Hematopoietic multipotent progenitor cell treated with erythropoietin and hydrocortisone succinate and interleukin-3 and kit ligand, for 17 days (in vitro differentiated cells): Measurements from ENCODE around the gene BUD23.
"Not testable (repeated sequence)": the region's sequence is repeated elsewhere in the genome, so short reads cannot be mapped to it uniquely, and the experiment has no call there.

Experiments
- DNase-seq: peaks from one replicate; pipeline ENCODE4 v3.0.0-alpha.2; 2015; ENCODE audit warnings: low spot score

Gene BUD23

GRCh38 chr7:73668103-73668885, 15.1 kb upstream of the BUD23 start:
- no peak for DNase-seq

DNA sequence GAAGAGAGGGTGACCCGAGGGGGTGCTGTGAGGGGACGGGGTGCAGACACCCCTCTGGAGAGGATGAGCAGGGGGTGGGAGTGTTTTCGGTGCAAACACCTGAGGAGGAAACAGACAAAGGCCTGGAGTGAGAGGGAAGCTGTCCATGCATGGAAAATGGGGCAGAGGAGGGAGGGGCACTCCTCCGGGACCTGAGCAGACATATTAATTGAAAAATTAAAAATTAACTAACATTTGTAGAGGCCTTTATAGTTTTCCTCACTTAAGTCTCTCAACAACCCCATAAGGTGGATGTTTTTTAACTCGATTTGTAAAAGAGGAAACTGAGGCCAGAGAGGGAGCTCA, 14.5 kb upstream of the BUD23 start:
- no peak for DNase-seq

DNA sequence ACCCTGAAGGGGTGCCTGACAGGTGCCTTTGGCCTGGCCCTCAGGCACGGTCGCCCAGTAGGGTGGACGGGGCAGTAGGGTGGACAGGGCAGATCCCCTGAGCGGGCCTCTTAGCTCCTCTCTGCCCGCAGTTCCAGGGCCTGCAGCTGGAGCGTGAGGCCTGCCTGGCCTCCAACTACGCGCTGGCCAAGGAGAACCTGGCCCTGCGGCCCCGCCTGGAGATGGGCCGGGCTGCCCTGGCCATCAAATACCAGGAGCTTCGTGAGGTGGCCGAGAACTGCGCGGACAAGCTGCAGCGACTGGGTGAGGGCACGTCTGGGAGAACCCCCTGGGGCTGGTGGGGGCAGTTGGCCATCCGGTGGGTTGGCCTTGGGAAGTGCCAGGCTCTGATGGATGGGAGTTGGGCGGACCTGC, 14.1 kb upstream of the BUD23 start:
- DNase-seq = no peak

DNA sequence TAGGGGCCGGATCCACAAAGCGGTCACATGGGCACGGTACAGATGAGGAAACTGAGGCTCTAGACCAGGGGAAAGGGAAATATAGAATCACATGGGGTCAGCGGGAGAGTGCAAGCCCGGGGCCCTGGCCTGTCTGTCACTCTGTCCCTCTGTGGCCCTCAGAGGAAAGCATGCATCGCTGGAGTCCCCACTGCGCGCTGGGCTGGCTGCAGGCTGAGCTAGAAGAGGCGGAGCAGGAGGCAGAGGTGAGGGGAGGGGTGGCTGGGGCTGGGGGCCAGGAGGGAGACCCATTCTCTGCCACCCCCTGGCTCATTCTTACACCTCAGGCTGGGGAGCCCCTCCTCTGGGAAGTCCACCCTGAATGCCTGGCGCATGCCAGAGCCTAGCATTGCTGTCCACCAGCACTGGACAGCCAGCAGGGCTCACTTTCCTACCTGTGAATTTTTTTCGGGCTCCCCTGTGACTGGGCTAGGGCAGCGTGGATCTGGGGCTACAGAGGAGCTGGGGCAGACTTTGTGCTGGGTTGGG, 13.5 kb upstream of the BUD23 start:
- DNase-seq = no peak

GRCh38 chr7:73671322-73671661, 12.1 kb upstream of the BUD23 start:
- no peak for DNase-seq

- DNase-seq = no peak
These were observed 11.4 kb upstream of the BUD23 start for GRCh38 chr7:73671857-73672445.

GRCh38 chr7:73674468-73675124, 8.8 kb upstream of the BUD23 start:
- no peak for DNase-seq

DNA sequence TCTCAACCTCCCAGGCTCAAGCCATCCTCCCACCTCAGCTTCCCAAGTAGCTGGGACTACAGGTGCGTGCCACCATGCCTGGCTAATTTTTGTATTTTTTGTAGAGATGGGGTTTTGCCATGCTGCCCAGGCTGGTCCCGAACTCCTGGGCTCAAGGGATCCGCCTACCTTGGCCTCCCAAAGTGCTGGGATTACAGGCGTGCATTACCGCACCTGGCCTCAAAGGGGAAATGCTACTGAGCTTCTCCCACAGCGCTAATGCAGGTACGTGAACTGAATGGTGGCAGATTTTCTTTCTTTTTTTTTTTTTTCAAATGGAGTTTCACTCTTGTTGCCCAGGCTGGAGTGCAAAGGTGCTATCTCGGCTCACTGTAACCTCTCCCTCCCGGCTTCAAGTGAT, 7.3 kb upstream of the BUD23 start:
- not testable (repeated sequence) for DNase-seq

- DNase-seq = no peak
These were observed 4.5 kb upstream of the BUD23 start for GRCh38 chr7:73678862-73679261.

DNA sequence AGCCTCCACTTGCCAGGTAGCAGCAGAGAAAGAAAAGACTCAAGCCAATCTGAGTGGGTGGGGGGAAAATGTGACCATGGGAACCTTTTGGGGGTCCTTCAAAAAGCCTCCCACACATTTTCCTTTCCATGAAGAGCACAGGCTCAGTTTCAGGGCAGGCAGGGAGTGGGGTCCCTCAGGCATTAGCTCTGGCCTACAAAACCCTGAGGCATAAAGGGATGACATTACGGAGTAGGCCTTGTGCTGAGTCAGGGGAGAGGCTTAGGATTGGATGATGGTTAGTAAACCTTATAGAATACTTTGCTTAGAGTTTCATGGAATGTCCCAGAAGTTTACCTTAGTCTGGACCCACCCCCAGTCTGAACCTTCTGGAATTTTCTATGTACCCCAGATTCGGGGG, 3.7 kb upstream of the BUD23 start:
- DNase-seq = no peak

DNA sequence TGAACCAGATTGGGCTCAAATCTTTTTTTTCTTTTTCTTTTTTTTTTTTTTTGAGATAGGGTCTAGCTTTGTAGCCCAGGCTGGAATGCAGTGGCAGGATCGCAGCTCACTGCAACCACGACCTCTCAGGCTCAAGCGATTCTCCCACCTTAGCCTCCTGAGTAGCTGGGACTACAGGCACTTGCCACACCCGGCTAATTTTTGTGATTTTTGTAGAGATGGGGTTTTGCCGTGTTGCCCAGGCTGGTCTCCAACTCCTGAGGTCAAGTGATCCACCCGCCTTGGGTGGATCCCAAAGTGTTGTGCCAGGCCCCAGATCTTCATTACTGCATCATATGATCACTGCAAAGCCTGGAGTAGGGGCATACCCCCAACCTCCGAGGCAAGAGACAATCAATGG, 2.9 kb upstream of the BUD23 start:
- no peak for DNase-seq

GRCh38 chr7:73681031-73681430, 2.4 kb upstream of the BUD23 start:
- DNase-seq = no peak

- no peak for DNase-seq
These were observed 697 bp upstream of the BUD23 start for GRCh38 chr7:73682745-73683055.

DNA sequence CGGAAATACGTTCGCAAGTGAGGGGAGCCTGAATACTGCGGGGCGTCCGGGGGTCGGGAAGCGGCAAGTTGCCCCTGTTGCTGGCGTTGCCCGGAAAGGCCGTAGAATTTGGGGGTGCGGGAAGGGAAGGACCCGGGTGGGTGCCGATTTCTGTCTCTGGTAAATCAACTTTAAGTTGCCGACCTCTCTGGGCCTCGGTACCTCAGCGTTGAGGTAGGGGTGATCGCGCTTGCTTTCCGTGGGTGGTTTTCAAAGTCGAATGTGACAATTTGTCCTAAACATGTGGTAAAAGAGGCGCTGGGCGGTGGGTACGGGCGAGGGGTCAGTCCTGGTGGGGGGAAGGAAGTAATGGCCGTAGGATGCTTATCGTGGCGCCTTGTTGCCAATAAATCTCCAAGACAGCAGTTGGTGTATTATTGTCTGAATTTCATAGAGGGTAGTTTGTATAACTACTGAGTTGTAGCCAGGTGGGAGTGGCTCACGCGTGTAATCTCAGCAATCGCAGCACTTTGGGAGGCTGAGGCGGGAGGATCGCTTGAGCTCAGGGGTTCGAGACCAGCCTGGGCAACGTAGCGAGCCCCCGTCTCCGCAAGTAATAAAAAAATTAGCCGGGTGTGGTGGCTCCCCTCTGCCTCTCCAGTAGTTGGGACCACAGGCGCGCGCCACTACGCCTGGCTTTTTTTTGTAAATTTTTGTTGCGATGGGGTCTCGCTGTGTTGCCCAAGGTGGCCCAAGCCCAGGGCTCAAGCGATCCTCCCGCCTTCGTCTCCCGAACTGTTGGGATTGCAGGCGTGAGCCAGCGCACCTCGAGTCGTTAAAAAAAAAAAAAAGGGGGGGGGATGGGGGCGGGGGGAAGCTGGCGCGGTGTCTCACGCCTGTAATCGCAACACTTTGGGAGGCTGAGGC, 644 bp downstream of the BUD23 start:
- no peak for DNase-seq

GRCh38 chr7:73685311-73685710, 1.9 kb downstream of the BUD23 start:
- no peak for DNase-seq

GRCh38 chr7:73688288-73688687, 4.9 kb downstream of the BUD23 start:
- DNase-seq = no peak

GRCh38 chr7:73690646-73691045, 7.2 kb downstream of the BUD23 start:
- no peak for DNase-seq

GRCh38 chr7:73696372-73696771, 13.0 kb downstream of the BUD23 start:
- no peak for DNase-seq

DNA sequence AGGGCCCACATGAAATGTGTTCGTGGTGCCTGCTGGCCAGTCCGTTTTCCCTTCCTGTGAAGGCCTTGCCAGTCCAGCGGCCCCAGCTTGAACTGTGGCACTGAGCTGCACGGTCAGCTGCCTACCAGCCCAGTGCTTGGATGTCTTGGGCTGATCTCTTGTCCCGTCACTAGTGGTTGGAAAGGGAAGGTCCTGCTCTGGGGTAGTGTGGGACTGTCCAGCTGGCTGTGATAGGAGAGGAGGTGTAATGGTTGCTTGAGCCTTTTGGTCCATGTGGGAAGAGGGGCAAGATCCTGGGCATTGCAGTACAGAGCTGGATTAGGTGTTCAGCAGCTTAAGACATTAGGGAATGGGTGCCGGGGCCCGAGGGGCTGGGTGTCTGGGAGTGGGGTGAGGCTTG, 15.0 kb downstream of the BUD23 start:
- DNase-seq = no peak

DNA sequence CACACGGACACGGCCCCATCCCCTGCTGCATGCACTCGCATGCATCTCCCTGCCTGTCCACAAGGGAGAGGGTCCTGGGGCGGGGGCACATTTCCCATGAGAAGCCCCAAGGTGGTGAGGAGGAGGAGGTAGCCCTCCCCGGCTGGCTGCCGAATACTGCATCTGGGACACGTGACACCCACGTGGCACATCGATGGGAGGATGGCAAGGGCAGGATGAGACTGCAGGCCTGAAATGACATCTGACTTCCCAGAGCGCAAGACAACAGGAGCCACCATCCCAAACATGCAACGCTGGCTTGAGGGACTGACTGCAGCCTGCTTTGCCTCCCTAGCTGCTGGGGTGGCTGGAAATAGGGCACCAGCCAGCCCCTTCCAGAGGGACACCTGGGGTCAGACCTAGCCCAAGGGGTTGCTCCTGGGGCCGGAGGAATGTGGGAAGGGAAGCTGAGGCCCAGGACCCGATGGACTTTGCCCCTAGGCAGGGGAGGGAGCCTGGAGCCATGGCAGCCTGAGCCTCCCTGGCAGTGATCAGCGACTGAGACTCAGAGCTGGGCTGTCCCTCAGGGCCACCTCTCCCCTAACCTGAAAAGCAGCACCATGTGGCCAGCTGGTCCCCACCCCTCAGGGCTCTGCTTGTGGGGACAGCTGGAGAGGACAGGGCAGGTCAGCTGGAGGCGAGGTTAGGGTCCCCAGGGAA, 16.1 kb downstream of the BUD23 start:
- no peak for DNase-seq

GRCh38 chr7:73700069-73700423, 16.6 kb downstream of the BUD23 start:
- no peak for DNase-seq

GRCh38 chr7:73700581-73701134, 17.3 kb downstream of the BUD23 start:
- DNase-seq = no peak
